Neutrophil (primary cell): Measurements from ENCODE around the gene CAND2.

Source experiments
- H3K27ac ChIP-seq: fragments of 200-600 bp; sonication (generic); 2 replicates; pipeline ENCODE4 v1.5.1; 2016; ENCODE audit warnings: mild to moderate bottlenecking, moderate library complexity
- H3K27me3 ChIP-seq: fragments of 200-600 bp; sonication (generic); 2 replicates; pipeline ENCODE4 v1.6.0; 2016; ENCODE audit warnings: mild to moderate bottlenecking
- H3K36me3 ChIP-seq: fragments of 200-600 bp; sonication (generic); 2 replicates; pipeline ENCODE4 v1.5.1; 2017
- H3K4me1 ChIP-seq, 2 experiments: fragments of 200-600 bp in 1 of 2; sonication (generic) in 1 of 2; 1 replicate in 1 of 2; 2 replicates in 1 of 2; pipeline versions ENCODE4 v1.5.1 to v1.6.1; 2013 to 2016; ENCODE audit warnings: low read depth in 1 of 2, low read length in 1 of 2, mild to moderate bottlenecking in 1 of 2, moderate library complexity in 1 of 2; ENCODE audit not compliant: control insufficient read depth in 1 of 2, insufficient read depth in 1 of 2
- H3K4me3 ChIP-seq, 2 experiments: fragments of 200-600 bp in 1 of 2; sonication (generic) in 1 of 2; 1 replicate in 1 of 2; 2 replicates in 1 of 2; pipeline ENCODE4 v1.5.1; 2013 to 2016; ENCODE audit warnings: low read depth in 1 of 2, low read length in 1 of 2, mild to moderate bottlenecking in 1 of 2, moderate library complexity in 1 of 2
- H3K9me3 ChIP-seq: fragments of 200-600 bp; sonication (generic); 2 replicates; pipeline ENCODE4 v1.5.1; 2016
- TF ChIP-seq, protein P1 (sequence below): fragments of 200-600 bp; sonication (generic); IDR thresholded peaks from 2 replicates; pipeline ENCODE4 v1.5.1; 2016; ENCODE audit warnings: antibody characterized with exemption

The CAND2 gene

DNA sequence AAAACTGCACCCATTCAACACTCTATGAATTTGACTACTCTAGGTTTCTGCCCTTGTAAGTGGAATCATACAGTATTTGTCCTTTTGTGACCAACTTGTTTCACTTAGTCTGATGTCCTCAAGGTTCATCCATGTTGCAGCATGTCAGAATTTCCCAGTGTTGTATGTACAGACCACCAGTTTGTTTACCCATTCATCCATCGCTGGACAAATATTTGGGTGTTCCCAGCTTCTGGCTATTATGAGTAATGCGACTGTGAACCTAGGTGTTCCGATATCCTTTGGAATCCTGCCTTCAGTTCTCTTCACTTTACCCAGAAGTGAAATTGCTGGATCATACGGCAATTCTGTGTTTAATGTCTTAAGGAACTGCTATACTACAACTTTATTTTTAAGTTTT lies 32.3 kb downstream of the CAND2 start:
- Histone ChIP-seq H3K9me3 (no peaks in the 10 kb centered on the region), H3K36me3 (peaks cover 27% of the 10 kb centered on the region), H3K4me1 (no peaks in the 10 kb centered on the region), H3K4me3 (no peak overlapping the region), H3K27me3 (no peaks in the 10 kb centered on the region), H3K27ac (no peak overlapping the region)
- TF ChIP-seq, protein P1, sequence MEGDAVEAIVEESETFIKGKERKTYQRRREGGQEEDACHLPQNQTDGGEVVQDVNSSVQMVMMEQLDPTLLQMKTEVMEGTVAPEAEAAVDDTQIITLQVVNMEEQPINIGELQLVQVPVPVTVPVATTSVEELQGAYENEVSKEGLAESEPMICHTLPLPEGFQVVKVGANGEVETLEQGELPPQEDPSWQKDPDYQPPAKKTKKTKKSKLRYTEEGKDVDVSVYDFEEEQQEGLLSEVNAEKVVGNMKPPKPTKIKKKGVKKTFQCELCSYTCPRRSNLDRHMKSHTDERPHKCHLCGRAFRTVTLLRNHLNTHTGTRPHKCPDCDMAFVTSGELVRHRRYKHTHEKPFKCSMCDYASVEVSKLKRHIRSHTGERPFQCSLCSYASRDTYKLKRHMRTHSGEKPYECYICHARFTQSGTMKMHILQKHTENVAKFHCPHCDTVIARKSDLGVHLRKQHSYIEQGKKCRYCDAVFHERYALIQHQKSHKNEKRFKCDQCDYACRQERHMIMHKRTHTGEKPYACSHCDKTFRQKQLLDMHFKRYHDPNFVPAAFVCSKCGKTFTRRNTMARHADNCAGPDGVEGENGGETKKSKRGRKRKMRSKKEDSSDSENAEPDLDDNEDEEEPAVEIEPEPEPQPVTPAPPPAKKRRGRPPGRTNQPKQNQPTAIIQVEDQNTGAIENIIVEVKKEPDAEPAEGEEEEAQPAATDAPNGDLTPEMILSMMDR: no peak

DNA sequence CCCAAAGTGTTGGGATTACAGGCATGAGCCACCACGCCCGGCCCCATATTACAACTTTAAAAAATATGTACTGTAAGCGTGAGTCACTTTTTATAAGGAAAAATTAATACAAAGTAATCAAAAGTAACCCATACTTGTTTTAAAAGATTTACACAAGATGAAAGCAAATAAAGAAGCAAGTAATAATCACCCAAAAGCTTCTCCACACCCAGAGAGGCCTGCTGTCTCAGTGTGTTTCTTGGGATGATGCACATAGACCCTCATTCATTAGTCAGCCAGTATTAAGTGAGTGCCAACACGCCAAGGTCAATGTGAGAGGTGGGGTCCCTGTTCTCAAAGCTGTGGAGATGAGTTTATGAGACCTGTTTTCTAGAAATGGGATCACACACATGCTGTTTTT lies 32.9 kb downstream of the CAND2 start:
- Histone ChIP-seq H3K9me3 (no peaks in the 10 kb centered on the region), H3K36me3 (peaks cover 33% of the 10 kb centered on the region), H3K27ac (no peak overlapping the region)

DNA sequence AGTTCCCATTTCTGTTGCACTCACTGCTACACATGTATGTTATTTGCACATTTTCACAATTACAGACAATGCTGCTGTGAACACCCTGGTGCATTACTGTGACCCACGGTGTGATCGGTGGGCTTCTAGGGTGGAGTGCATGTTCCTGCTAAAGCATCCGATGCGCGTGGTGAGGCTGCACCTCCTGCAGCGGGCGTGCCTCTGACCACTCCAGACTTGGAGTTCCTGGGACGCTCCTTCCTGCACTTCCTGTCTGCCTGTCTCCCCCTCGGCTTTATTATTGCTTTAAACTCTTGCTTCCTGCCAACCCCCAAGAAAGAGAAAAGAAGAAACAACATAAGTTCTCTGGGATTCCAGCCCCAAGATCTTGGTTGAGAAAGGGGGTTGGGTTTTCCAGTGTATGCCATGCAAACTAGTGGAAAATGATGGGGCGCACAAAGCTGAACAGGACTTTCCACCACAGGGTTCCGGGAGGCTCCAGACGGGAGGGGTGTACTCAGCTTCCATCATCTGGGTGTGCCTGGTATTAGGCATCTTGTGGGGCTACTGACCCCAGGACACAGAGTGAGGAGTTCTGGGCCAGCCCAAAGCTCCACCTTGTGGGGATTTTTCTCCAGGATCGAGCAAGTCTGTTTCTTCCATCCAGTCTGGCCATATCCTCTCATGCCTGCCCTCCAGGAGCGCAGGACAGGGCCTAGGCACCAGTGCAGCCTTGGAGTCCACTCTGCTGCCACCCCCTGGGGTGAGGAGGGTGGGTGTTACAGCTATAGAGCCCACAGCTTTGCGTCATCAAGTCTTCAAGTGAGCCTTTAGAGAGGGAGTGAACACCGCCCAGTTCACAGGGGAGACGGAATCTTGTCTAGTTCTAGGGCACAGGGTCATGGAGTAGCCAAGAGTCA lies 33.7 kb downstream of the CAND2 start:
- TF ChIP-seq, protein P1: no peak
- Histone ChIP-seq H3K9me3 (no peaks in the 10 kb centered on the region), H3K36me3 (peaks cover 41% of the 10 kb centered on the region), H3K27ac (no peak overlapping the region), H3K27me3 (no peaks in the 10 kb centered on the region), H3K4me3 (no peak overlapping the region), H3K4me1 (no peaks in the 10 kb centered on the region)

More for the DNA sequence above, 32.9 kb downstream of the CAND2 start:
- Histone ChIP-seq H3K4me1 (no peaks in the 10 kb centered on the region), H3K27me3 (no peaks in the 10 kb centered on the region), H3K4me3 (no peak overlapping the region)
- TF ChIP-seq, protein P1: no peak

DNA sequence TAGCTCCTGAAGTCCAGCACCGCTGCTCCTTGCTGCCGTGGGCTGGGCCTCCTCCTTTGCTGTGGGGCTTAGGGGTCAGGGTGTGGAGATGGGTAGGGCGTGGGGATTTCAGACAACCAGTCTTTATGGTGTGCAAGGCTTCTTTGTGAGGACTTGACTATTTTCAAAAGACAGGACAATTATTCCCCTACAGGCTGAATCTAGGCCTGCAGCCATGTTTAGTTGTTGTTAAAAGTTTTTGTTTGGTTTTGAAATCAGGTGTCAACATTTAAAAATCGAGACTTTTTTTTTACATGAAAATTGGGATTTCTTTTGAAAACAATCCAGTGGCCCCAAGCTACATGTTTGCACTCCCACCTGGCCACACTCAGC lies 34.3 kb downstream of the CAND2 start:
- Histone ChIP-seq H3K36me3 (peaks cover 47% of the 10 kb centered on the region), H3K27me3 (no peaks in the 10 kb centered on the region), H3K4me3 (no peak overlapping the region), H3K4me1 (no peaks in the 10 kb centered on the region), H3K9me3 (no peaks in the 10 kb centered on the region), H3K27ac (no peak overlapping the region)
- TF ChIP-seq, protein P1: no peak

DNA sequence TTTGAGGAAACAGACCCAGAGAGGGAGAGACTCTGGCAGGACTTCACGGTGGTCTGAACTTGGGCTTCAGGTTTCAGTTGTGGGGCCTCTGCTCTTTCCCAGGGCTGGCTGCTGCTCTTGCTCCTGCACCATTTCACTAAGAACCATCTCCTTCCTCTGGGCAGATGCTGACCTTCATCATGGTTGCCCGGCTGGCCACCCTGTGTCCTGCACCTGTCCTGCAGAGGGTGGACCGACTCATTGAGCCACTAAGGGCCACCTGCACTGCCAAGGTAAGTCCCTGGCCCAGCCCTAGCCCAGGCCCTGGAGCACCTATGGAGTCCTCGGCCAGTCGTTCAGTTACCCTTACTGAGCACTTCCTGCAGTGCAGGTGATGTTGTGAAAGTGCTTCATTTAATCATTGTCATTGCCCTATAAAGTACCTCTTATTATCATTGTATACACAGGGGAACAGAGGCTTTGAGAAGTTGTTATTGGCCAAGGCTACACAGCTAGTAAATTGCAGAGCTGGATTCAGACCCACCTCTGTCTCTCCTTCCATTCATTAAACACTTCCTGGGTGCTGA lies 34.9 kb downstream of the CAND2 start:
- Histone ChIP-seq H3K9me3 (no peaks in the 10 kb centered on the region), H3K4me3 (no peak overlapping the region), H3K27me3 (no peaks in the 10 kb centered on the region), H3K36me3 (peaks cover 53% of the 10 kb centered on the region), H3K27ac (no peak overlapping the region), H3K4me1 (no peaks in the 10 kb centered on the region)
- TF ChIP-seq, protein P1: no peak
